Cardiac muscle cell (in vitro differentiated cells and primary cell): ENCODE measurements around the gene NHLRC4. TPM values are rescaled to one million over a fixed set of nuclear protein-coding genes. Genes with fewer than 3 reads are reported as not detected.

Experiments
- DNase-seq, 2 donors: peaks; one replicate each; pipeline versions ENCODE4 v3.0.0 to v3.0.0-alpha.2; 2010 to 2017; ENCODE audit warnings: low read depth in 1 of 2, low spot score in 1 of 2
- H3K27ac ChIP-seq: fragments of 200-600 bp; sonication (generic); 2 replicates; pipeline ENCODE4 v1.5.1; 2016
- H3K27me3 ChIP-seq: fragments of 200-600 bp; sonication (generic); 2 replicates; pipeline ENCODE4 v1.6.0; 2016; ENCODE audit warnings: control low read depth
- H3K36me3 ChIP-seq: fragments of 200-600 bp; sonication (generic); 2 replicates; pipeline ENCODE4 v1.5.1; 2016; ENCODE audit warnings: control low read depth
- H3K4me1 ChIP-seq: fragments of 200-600 bp; sonication (generic); 2 replicates; pipeline ENCODE4 v1.8.1; 2017; ENCODE audit warnings: low read depth, mild to moderate bottlenecking, mixed run types
- H3K4me3 ChIP-seq: fragments of 200-600 bp; sonication (generic); 2 replicates; pipeline ENCODE4 v1.5.1; 2016; ENCODE audit warnings: mild to moderate bottlenecking
- H3K9me3 ChIP-seq: fragments of 200-600 bp; sonication (generic); 2 replicates; pipeline ENCODE4 v1.5.1; 2017; ENCODE audit warnings: low read depth, mild to moderate bottlenecking, control low read depth
- CTCF ChIP-seq: IDR thresholded peaks from 2 replicates; pipeline ENCODE4 v1.5.1; 2012; ENCODE audit warnings: low read depth, mild to moderate bottlenecking, low read length
- polyA plus RNA-seq: library from polyadenylated mRNA; unstranded; fragments of >200 nt; fragmentation: Nextera tagmentation; extraction: Ambion mirVana; gene quantifications from 2 replicates; pipeline ENCODE4 v1.2.1, GENCODE V29; 2016
- total RNA-seq: library from RNA; depleted of rRNA; stranded (reverse); fragments of >200 nt; gene quantifications from 2 replicates; pipeline ENCODE4 v1.2.3, GENCODE V29; 2016

Gene NHLRC4
- total and polyA plus RNA-seq, 2 experiments from 2014 or later = 2.6 to 3.6 TPM

- H3K27ac ChIP-seq = no peak overlapping the region
- H3K9me3 ChIP-seq = no peaks in the 10 kb centered on the region
- DNase-seq = no peak
- H3K4me1 ChIP-seq = peaks cover 13% of the 10 kb centered on the region
- H3K27me3 ChIP-seq = no peaks in the 10 kb centered on the region
- H3K4me3 ChIP-seq = peak overlapping the region; percentile 78
- TF ChIP-seq CTCF = no peak
- no peaks in the 10 kb centered on the region for H3K36me3 ChIP-seq
Measured at GRCh38 chr16:590815-591200, 24.0 kb downstream of the NHLRC4 start.

- Histone ChIP-seq H3K27me3 (no peaks in the 10 kb centered on the region), H3K9me3 (no peaks in the 10 kb centered on the region), H3K4me1 (peaks cover 13% of the 10 kb centered on the region), H3K4me3 (no peak overlapping the region), H3K27ac (no peak overlapping the region), H3K36me3 (no peaks in the 10 kb centered on the region)
- no peak for DNase-seq
- no peak for TF ChIP-seq CTCF
Measured at GRCh38 chr16:591231-591630, 24.4 kb downstream of the NHLRC4 start.

- DNase-seq = no peak
- H3K27ac ChIP-seq = no peak overlapping the region
- no peaks in the 10 kb centered on the region for H3K27me3 ChIP-seq
- H3K9me3 ChIP-seq = no peaks in the 10 kb centered on the region
- no peak overlapping the region for H3K4me3 ChIP-seq
- TF ChIP-seq CTCF = no peak
- no peaks in the 10 kb centered on the region for H3K36me3 ChIP-seq
- H3K4me1 ChIP-seq = peaks cover 13% of the 10 kb centered on the region
Measured at GRCh38 chr16:591892-592517, 25.2 kb downstream of the NHLRC4 start.

GRCh38 chr16:592518-593306, 25.9 kb downstream of the NHLRC4 start:
- Histone ChIP-seq H3K27me3 (no peaks in the 10 kb centered on the region), H3K4me1 (peaks cover 12% of the 10 kb centered on the region), H3K36me3 (no peaks in the 10 kb centered on the region), H3K9me3 (no peaks in the 10 kb centered on the region), H3K4me3 (no peak overlapping the region), H3K27ac (no peak overlapping the region)
- TF ChIP-seq CTCF = no peak
- DNase-seq = peak in 1 of 2 donors; percentile 59

- H3K4me1 ChIP-seq = peaks cover 6% of the 10 kb centered on the region
- no peak overlapping the region for H3K27ac ChIP-seq
- DNase-seq = no peak
- H3K9me3 ChIP-seq = no peaks in the 10 kb centered on the region
- H3K36me3 ChIP-seq = no peaks in the 10 kb centered on the region
- no peak overlapping the region for H3K4me3 ChIP-seq
- H3K27me3 ChIP-seq = no peaks in the 10 kb centered on the region
- no peak for TF ChIP-seq CTCF
Measured at GRCh38 chr16:593406-593805, 26.6 kb downstream of the NHLRC4 start.
